SH-SY5Y (cell line): ENCODE results near the gene NIPAL1.

Experiments used
- GATA2 ChIP-seq: IDR thresholded peaks from 2 replicates; pipeline ENCODE4 v1.6.1; 2011; ENCODE audit warnings: mild to moderate bottlenecking, low read depth, low read length
- GATA3 ChIP-seq: IDR thresholded peaks from 2 replicates; pipeline ENCODE4 v1.6.1; 2011; ENCODE audit warnings: low read depth, mild to moderate bottlenecking, low read length, moderate library complexity

DNA sequence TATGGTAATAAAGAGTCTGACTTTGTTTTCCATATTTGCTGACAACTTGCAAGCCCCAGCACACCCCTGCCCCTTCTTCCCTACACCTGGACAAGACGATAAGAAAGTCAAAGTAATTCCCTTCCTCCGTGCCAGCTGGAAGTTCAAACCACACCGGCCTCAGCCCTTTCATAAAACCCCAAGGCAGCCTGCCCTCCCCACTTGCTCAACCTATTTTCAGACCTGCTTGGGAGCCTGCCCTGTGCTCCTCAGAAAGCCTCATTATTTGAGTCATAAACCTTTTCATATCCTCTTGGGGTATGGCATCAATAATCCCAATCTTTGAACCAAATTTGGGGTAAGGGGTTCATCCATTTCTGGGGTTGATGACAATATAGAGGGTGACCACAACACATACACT is 29.5 kb downstream of the NIPAL1 start:
- TF ChIP-seq GATA2 (no peak), GATA3 (no peak)
